IPS-NIHi7 (cell line): ENCODE data around the gene C16orf90.
"Not testable (repeated sequence)": the region's sequence is repeated elsewhere in the genome, so short reads cannot be mapped to it uniquely, and the experiment has no call there.

Experiments
- DNase-seq: peaks from one replicate; pipeline ENCODE4 v3.0.0; 2012; ENCODE audit warnings: mixed read lengths; ENCODE audit errors: extremely low spot score

C16orf90 gene

GRCh38 chr16:3513892-3514583 lies 18.7 kb upstream of the C16orf90 start:
- DNase-seq: no peak

GRCh38 chr16:3511286-3512180 lies 16.2 kb upstream of the C16orf90 start:
- DNase-seq: no peak

GRCh38 chr16:3510416-3510815 lies 15.1 kb upstream of the C16orf90 start:
- DNase-seq: no peak

GRCh38 chr16:3509470-3509928 lies 14.2 kb upstream of the C16orf90 start:
- no peak for DNase-seq

GRCh38 chr16:3508736-3509135 lies 13.4 kb upstream of the C16orf90 start:
- no peak for DNase-seq

- no peak for DNase-seq
Measured at GRCh38 chr16:3503523-3503922, 8.2 kb upstream of the C16orf90 start.

- no peak for DNase-seq
Measured at GRCh38 chr16:3501783-3502400, 6.6 kb upstream of the C16orf90 start.

- not testable (repeated sequence) for DNase-seq
Measured at GRCh38 chr16:3501412-3501761, 6.1 kb upstream of the C16orf90 start.

GRCh38 chr16:3498988-3499387 lies 3.7 kb upstream of the C16orf90 start:
- DNase-seq: no peak

GRCh38 chr16:3497771-3498170 lies 2.5 kb upstream of the C16orf90 start:
- no peak for DNase-seq

- DNase-seq: no peak
Measured at GRCh38 chr16:3496386-3496785, 1.1 kb upstream of the C16orf90 start.

GRCh38 chr16:3494386-3494973 lies 809 bp downstream of the C16orf90 start:
- no peak for DNase-seq

GRCh38 chr16:3492356-3492755 lies 2.9 kb downstream of the C16orf90 start:
- no peak for DNase-seq

GRCh38 chr16:3490911-3491629 lies 4.2 kb downstream of the C16orf90 start:
- DNase-seq: peak; percentile 65

- no peak for DNase-seq
Measured at GRCh38 chr16:3488801-3489200, 6.5 kb downstream of the C16orf90 start.

- DNase-seq: no peak
Measured at GRCh38 chr16:3487521-3488410, 7.5 kb downstream of the C16orf90 start.

GRCh38 chr16:3486506-3487215 lies 8.6 kb downstream of the C16orf90 start:
- DNase-seq: no peak

GRCh38 chr16:3485821-3486505 lies 9.3 kb downstream of the C16orf90 start:
- DNase-seq: no peak

GRCh38 chr16:3485097-3485745 lies 10.1 kb downstream of the C16orf90 start:
- DNase-seq: no peak
